K562 (cell line): ENCODE data around the gene CLSTN2. TPM values are rescaled to one million over a fixed set of nuclear protein-coding genes. Genes with fewer than 3 reads are reported as not detected.

Experiments
- ATAC-seq: fragments of 200-7000 bp; cut with Tn5 transposase; 3 replicates; pipeline ENCODE4 v1.9.1; 2020; ENCODE audit warnings: moderate library complexity
- BruUV-seq: library from RNA; stranded (reverse); fragments of 400-500 nt; replicated peaks from 2 replicates; lab custom pipeline; 2021; lab: Mats Ljungman, UMichigan
- CTCF ChIA-PET: fragments of 300-600 bp; formaldehyde crosslinking; extraction: SDS; loops from one replicate; lab custom pipeline; 2021; ENCODE audit warnings: low intra/inter-chr PET ratio; lab: Yijun Ruan, JAX
- POLR2A ChIA-PET: fragments of 300-600, 350-650 bp; sonication (Branson Sonifier 250); formaldehyde crosslinking; extraction: SDS; loops from one replicate; lab custom pipeline; 2021; ENCODE audit warnings: antibody characterized with exemption, inconsistent platforms; lab: Yijun Ruan, JAX
- DNase-seq, 4 experiments: peaks; one replicate each; pipeline versions ENCODE4 v3.0.0 to v3.0.0-alpha.2; 2011 to 2018; ENCODE audit warnings: low spot score in 3 of 4, mixed read lengths in 3 of 4; ENCODE audit errors: extremely low read depth in 1 of 4
- FAIRE-seq: peaks from 2 replicates; lab custom pipeline; 2011; peaks lifted over from hg19 to GRCh38; lab: Jason Lieb, UNC
- H2AFZ ChIP-seq: 2 replicates; pipeline ENCODE4 v1.6.0; 2011; ENCODE audit warnings: low read depth, low read length, control low read depth, inconsistent platforms
- H3K27ac ChIP-seq: fragments of 200-600 bp; 3 replicates; pipeline ENCODE4 v1.8.0; 2011; ENCODE audit warnings: low read depth, mild to moderate bottlenecking, control low read depth, inconsistent platforms, low read length, moderate library complexity, mixed read lengths; ENCODE audit errors: extremely low read depth
- H3K27me3 ChIP-seq, 2 experiments: fragments of 300-600 bp in 1 of 2; 2 replicates in 1 of 2; 3 replicates in 1 of 2; pipeline versions ENCODE4 v1.6.0 to v1.8.0; 2011; ENCODE audit warnings: inconsistent platforms in 2 of 2, low read length in 2 of 2, mild to moderate bottlenecking in 1 of 2, mixed read lengths in 1 of 2, moderate library complexity in 1 of 2; ENCODE audit not compliant: control insufficient read depth in 2 of 2, insufficient read depth in 2 of 2
- H3K36me3 ChIP-seq: fragments of 300-600 bp; 3 replicates; pipeline ENCODE4 v1.8.0; 2011; ENCODE audit warnings: mild to moderate bottlenecking, low read length, inconsistent platforms; ENCODE audit not compliant: control insufficient read depth, insufficient read depth
- H3K4me1 ChIP-seq, 2 experiments: fragments of 200-600 bp in 1 of 2; replicated peaks in 1 of 2; 2 replicates in 1 of 2; 3 replicates in 1 of 2; pipeline versions ENCODE4 v1.5.1 to v1.8.0; 2011; ENCODE audit warnings: inconsistent platforms in 2 of 2, low read length in 2 of 2, mild to moderate bottlenecking in 1 of 2, mixed read lengths in 1 of 2, moderate library complexity in 1 of 2; ENCODE audit not compliant: control insufficient read depth in 2 of 2, insufficient read depth in 2 of 2
- H3K4me2 ChIP-seq: 2 replicates; pipeline ENCODE4 v1.6.1; 2011; ENCODE audit warnings: low read length, control low read depth, inconsistent platforms, mixed read lengths; ENCODE audit not compliant: insufficient read depth
- H3K4me3 ChIP-seq: fragments of 200-600 bp; sonication (generic), shearing (Covaris generic); 2 replicates; pipeline ENCODE4 v1.5.1; 2016; ENCODE audit warnings: control low read depth, inconsistent platforms
- H3K79me2 ChIP-seq: fragments of 200-600 bp; 3 replicates; pipeline ENCODE4 v1.8.0; 2011; ENCODE audit warnings: low read length, inconsistent platforms; ENCODE audit not compliant: control insufficient read depth, insufficient read depth
- H3K9ac ChIP-seq, 2 experiments: 2 replicates each; pipeline versions ENCODE4 v1.6.0 to v1.6.1; 2011; ENCODE audit warnings: low read depth in 2 of 2, low read length in 2 of 2, control low read depth in 1 of 2, inconsistent platforms in 1 of 2, mild to moderate bottlenecking in 1 of 2, mixed read lengths in 1 of 2; ENCODE audit not compliant: insufficient read depth in 1 of 2
- H3K9me1 ChIP-seq: one replicate; pipeline ENCODE4 v1.6.0; 2011; ENCODE audit warnings: inconsistent platforms, mild to moderate bottlenecking, low read length, moderate library complexity; ENCODE audit not compliant: control insufficient read depth, insufficient read depth
- H3K9me3 ChIP-seq: replicated peaks from 2 replicates; pipeline ENCODE4 v1.5.1; 2011; ENCODE audit warnings: low read depth, low read length, inconsistent platforms; ENCODE audit not compliant: control insufficient read depth, insufficient read depth
- H4K20me1 ChIP-seq: replicated peaks from 2 replicates; pipeline ENCODE4 v1.6.1; 2011; ENCODE audit warnings: low read length, inconsistent platforms, mixed read lengths; ENCODE audit not compliant: control insufficient read depth, insufficient read depth
- ADNP ChIP-seq: fragments of 200-800 bp; sonication (Bioruptor generic); IDR thresholded peaks from 2 replicates; pipeline ENCODE4 v1.6.1; 2016; ENCODE audit warnings: missing genetic modification characterization, missing compliant biosample characterization
- CREB5 ChIP-seq: fragments of 250-450 bp; sonication (Bioruptor Pico); IDR thresholded peaks from 2 replicates; pipeline ENCODE4 v1.5.0; 2020; ENCODE audit warnings: mild to moderate bottlenecking
- GTF2F1 ChIP-seq: IDR thresholded peaks from 2 replicates; pipeline ENCODE4 v1.6.1; 2011; ENCODE audit warnings: low read depth, low read length, improper control_type of control experiment
- HBP1 ChIP-seq: fragments of 450-650 bp; formaldehyde crosslinking; IDR thresholded peaks from 2 replicates; pipeline ENCODE4 v1.4.0; 2022; ENCODE audit warnings: missing genetic modification characterization
- MEF2A ChIP-seq: IDR thresholded peaks from 2 replicates; pipeline ENCODE4 v1.6.1; 2011; ENCODE audit warnings: low read depth, mild to moderate bottlenecking, low read length, moderate library complexity; ENCODE audit not compliant: control insufficient read depth
- SMARCC2 ChIP-seq: fragments of 450-650 bp; IDR thresholded peaks from 2 replicates; pipeline ENCODE4 v1.6.1; 2017; ENCODE audit warnings: antibody characterized with exemption, moderate library complexity, mild to moderate bottlenecking, low read depth
- SRSF1 ChIP-seq: fragments of 200-400 bp; formaldehyde crosslinking; IDR thresholded peaks from 2 replicates; pipeline ENCODE4 v1.6.1; 2017; ENCODE audit warnings: mild to moderate bottlenecking, low read depth, low read length, moderate library complexity
- U2AF1 ChIP-seq: fragments of 200-400 bp; formaldehyde crosslinking; optimal IDR thresholded peaks from 2 replicates; pipeline ENCODE3; 2017; ENCODE audit warnings: mild to moderate bottlenecking, low read depth, low read length, moderate library complexity
- ZBED1 ChIP-seq: IDR thresholded peaks from 2 replicates; pipeline ENCODE4 v1.6.1; 2014
- ZNF318 ChIP-seq, 2 experiments: fragments of 450-650 bp; IDR thresholded peaks; 2 replicates each; pipeline ENCODE4 v1.6.1; 2016; ENCODE audit warnings: mild to moderate bottlenecking in 2 of 2, borderline replicate concordance in 1 of 2, low read depth in 1 of 2, moderate library complexity in 1 of 2
- ZNF444 ChIP-seq: fragments of 250-450 bp; sonication (Bioruptor Pico); IDR thresholded peaks from 2 replicates; pipeline ENCODE4 v1.4.0; 2020; ENCODE audit warnings: mild to moderate bottlenecking, moderate library complexity
- WGBS: fragments of 100-300 bp; shearing (Covaris generic); methylation state at CpG from one replicate; pipeline ENCODE4 v1.1.6; 2016; ENCODE audit warnings: low coverage, mixed read lengths; ENCODE audit not compliant: insufficient coverage; ENCODE audit errors: missing lambda C conversion rate; 5-methylcytosine and 5-hydroxymethylcytosine counted together
- in situ Hi-C: fragments of 300-500 bp; cut with MboI; formaldehyde crosslinking; loops from 4 replicates; pipeline ENCODE4 v1.15.0; 2018; ENCODE audit warnings: inconsistent platforms, mixed read lengths
- intact Hi-C: fragments of 100-400 bp; cut with micrococcal nuclease; formaldehyde crosslinking; loops from 2 replicates; pipeline ENCODE4 v1.14.2; 2022
- polyA plus RNA-seq, 8 experiments: library from polyadenylated mRNA; depleted of rRNA in 4 of 8; stranded (reverse) in 5 of 8; unstranded in 3 of 8; fragments of >200 nt; fragmentation: Nextera tagmentation in 2 of 8; fragmentation: Illumina TruSeq in 1 of 8; extraction: Ambion mirVana in 2 of 8; extraction: Trizol in 1 of 8; gene quantifications; 2 replicates each; pipeline versions ENCODE4 v1.2.1 to v1.2.3, GENCODE V29; 2011 to 2014; ENCODE audit warnings: inconsistent platforms in 1 of 8, missing spikeins in 1 of 8
- total RNA-seq, 7 experiments: library from RNA; depleted of rRNA in 6 of 7; stranded (reverse); fragments of >200 nt in 6 of 7; fragmentation: Illumina TruSeq in 2 of 7; extraction: Trizol in 2 of 7; gene quantifications; 2 replicates each; pipeline versions ENCODE4 v1.2.1 to v1.2.3, GENCODE V29; 2011 to 2021; ENCODE audit warnings: low replicate concordance in 1 of 7

CLSTN2 gene
- total and polyA plus RNA-seq, 9 of the 15 experiments (the other 6 are each of a cell fraction or from before 2014, with no cell fraction given): 0.02 to 0.04 (median 0.04) TPM; not detected in 6

GRCh38 chr3:140290105-140290504 is 355.1 kb downstream of the CLSTN2 start (continued):
- no peak for TF ChIP-seq CREB5 (CRISPR knock-in tag)
- TF ChIP-seq ZNF444 (CRISPR knock-in tag): no peak

GRCh38 chr3:140292170-140292569 is 357.2 kb downstream of the CLSTN2 start:
- H3K79me2 ChIP-seq: no peaks in the 10 kb centered on the region
- H3K4me2 ChIP-seq: no peak overlapping the region
- H4K20me1 ChIP-seq: no peaks in the 10 kb centered on the region
- intact Hi-C loops (no loop called here), in situ Hi-C loops (no loop called here)
- no peaks in the 10 kb centered on the region for H3K4me1 ChIP-seq
- ChIA-PET CTCF (no interaction called here), POLR2A (no interaction called here)
- no peak overlapping the region for H3K9ac ChIP-seq
- no peaks in the 10 kb centered on the region for H3K27me3 ChIP-seq
- ATAC-seq (no peak), FAIRE-seq (no peak), DNase-seq (no peak)
- H3K36me3 ChIP-seq: no peaks in the 10 kb centered on the region
- H3K27ac ChIP-seq: no peak overlapping the region
- no peak overlapping the region for H3K4me3 ChIP-seq
- no peaks in the 10 kb centered on the region for H3K9me1 ChIP-seq
- BruUV-seq: no TSS peak
- no peaks in the 10 kb centered on the region for H3K9me3 ChIP-seq
- WGBS: 0% methylated on average over 2 of the region's 2 CpGs
- H2AFZ ChIP-seq: no peak overlapping the region
- no peak for TF ChIP-seq SMARCC2
- TF ChIP-seq MEF2A: no peak
- no peak for TF ChIP-seq U2AF1
- no peak for TF ChIP-seq ADNP (tag)
- TF ChIP-seq GTF2F1: no peak
- TF ChIP-seq ZNF318 (IDR thresholded peaks at IDR 0.05; ENCODE audit: borderline replicate concordance in 1 of 2, low read depth in 1 of 2): no peak
- TF ChIP-seq ZBED1: no peak
- no peak for TF ChIP-seq SRSF1
- no peak for TF ChIP-seq HBP1 (CRISPR knock-in tag)
